Sigmoid colon (tissue), 4 donors: Measurements from ENCODE around the gene TUBB.

ENCODE experiments used
- EP300 ChIP-seq, 4 donors: sonication (generic); formaldehyde crosslinking; IDR thresholded peaks; one replicate each; pipeline ENCODE4 v1.6.1; 2017; ENCODE audit warnings: antibody characterized with exemption in 4 of 4
- POLR2A ChIP-seq, 2 donors: fragments of 450-650 bp; IDR thresholded peaks; one replicate each; pipeline ENCODE4 v1.6.1; 2016; ENCODE audit warnings: antibody characterized with exemption in 2 of 2, mild to moderate bottlenecking in 2 of 2, moderate library complexity in 2 of 2
- POLR2AphosphoS5 ChIP-seq, 4 donors: sonication (generic); formaldehyde crosslinking; IDR thresholded peaks; one replicate each; pipeline ENCODE4 v1.6.1; 2017; ENCODE audit warnings: antibody characterized with exemption in 4 of 4
- TF ChIP-seq, protein P1 (sequence below), 4 experiments: fragments of 450-650 bp in 3 of 4; fragments of 200-600 bp in 1 of 4; IDR thresholded peaks; one replicate each; pipeline ENCODE4 v1.5.1; 2016 to 2019; ENCODE audit warnings: antibody characterized with exemption in 4 of 4, mild to moderate bottlenecking in 3 of 4, moderate library complexity in 2 of 4

DNA sequence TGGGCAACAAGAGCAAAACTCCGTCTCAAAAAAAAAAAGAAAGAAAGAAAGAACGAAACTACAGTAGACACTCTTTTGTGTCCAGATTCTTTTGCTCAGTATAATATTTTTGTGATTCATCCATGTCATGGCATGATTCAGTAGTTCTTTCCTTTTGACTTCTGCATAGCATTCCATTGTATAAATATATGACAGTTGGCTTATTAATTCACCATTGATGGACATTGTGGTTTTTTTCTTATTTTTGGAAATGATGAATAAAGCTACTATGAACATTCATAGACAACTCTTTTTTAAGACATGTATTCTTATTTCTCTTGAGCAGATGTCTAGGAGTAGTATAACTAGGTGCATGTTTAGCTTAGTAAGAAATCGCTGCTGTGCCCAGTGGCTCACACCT is 34.5 kb downstream of the TUBB start:
- TF ChIP-seq, protein P1, sequence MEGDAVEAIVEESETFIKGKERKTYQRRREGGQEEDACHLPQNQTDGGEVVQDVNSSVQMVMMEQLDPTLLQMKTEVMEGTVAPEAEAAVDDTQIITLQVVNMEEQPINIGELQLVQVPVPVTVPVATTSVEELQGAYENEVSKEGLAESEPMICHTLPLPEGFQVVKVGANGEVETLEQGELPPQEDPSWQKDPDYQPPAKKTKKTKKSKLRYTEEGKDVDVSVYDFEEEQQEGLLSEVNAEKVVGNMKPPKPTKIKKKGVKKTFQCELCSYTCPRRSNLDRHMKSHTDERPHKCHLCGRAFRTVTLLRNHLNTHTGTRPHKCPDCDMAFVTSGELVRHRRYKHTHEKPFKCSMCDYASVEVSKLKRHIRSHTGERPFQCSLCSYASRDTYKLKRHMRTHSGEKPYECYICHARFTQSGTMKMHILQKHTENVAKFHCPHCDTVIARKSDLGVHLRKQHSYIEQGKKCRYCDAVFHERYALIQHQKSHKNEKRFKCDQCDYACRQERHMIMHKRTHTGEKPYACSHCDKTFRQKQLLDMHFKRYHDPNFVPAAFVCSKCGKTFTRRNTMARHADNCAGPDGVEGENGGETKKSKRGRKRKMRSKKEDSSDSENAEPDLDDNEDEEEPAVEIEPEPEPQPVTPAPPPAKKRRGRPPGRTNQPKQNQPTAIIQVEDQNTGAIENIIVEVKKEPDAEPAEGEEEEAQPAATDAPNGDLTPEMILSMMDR (IDR thresholded peaks at IDR 0.05) = no peak
- no peak for TF ChIP-seq POLR2A (IDR thresholded peaks at IDR 0.05)
- no peak for TF ChIP-seq POLR2AphosphoS5 (IDR thresholded peaks at IDR 0.05)
- TF ChIP-seq EP300 (IDR thresholded peaks at IDR 0.05) = no peak
